Chondrocyte (in vitro differentiated cells): Measurements from ENCODE around the gene DDHD1. TPM values are rescaled to one million over a fixed set of nuclear protein-coding genes. Genes with fewer than 3 reads are reported as not detected.
A peak's percentile ranks its signal among the peaks of the same experiment; 100 is the strongest.

Source experiments
- DNase-seq: peaks from one replicate; pipeline ENCODE4 v3.0.0; 2021; ENCODE audit warnings: mixed read lengths, low spot score
- H3K27ac Mint-ChIP-seq: one replicate; pipeline ENCODE4 v1.8.0; 2021; ENCODE audit warnings: mild to moderate bottlenecking, moderate library complexity, mixed read lengths; ENCODE audit not compliant: unreplicated experiment
- H3K27me3 Mint-ChIP-seq: 2 replicates; pipeline ENCODE4 v1.8.0; 2021; ENCODE audit warnings: low read depth, mixed read lengths
- H3K36me3 Mint-ChIP-seq: 2 replicates; pipeline ENCODE4 v1.8.0; 2021; ENCODE audit warnings: low read depth, mixed read lengths
- H3K4me1 Mint-ChIP-seq: 2 replicates; pipeline ENCODE4 v1.8.0; 2021; ENCODE audit warnings: low read depth, mild to moderate bottlenecking, mixed read lengths
- H3K4me3 Mint-ChIP-seq: one replicate; pipeline ENCODE4 v1.8.0; 2021; ENCODE audit warnings: mild to moderate bottlenecking, moderate library complexity, mixed read lengths; ENCODE audit not compliant: unreplicated experiment
- H3K9me3 Mint-ChIP-seq: 2 replicates; pipeline ENCODE4 v1.8.0; 2021; ENCODE audit warnings: low read depth, mixed read lengths
- CTCF ChIP-seq: fragments of 200-600 bp; sonication (generic); IDR thresholded peaks from 2 replicates; pipeline ENCODE4 v1.5.0; 2021; ENCODE audit warnings: antibody characterized with exemption, mild to moderate bottlenecking, moderate library complexity
- total RNA-seq: library from RNA; stranded (reverse); gene quantifications from 3 replicates; pipeline ENCODE4 v1.2.1, GENCODE V29; 2021

The DDHD1 gene
- total RNA-seq, 1 donor from 2014 or later, result 12.9 TPM

GRCh38 chr14:53002576-53002975, 150.5 kb downstream of the DDHD1 start:
- Mint-ChIP-seq H3K27ac (no peak overlapping the region), H3K9me3 (no peaks in the 10 kb centered on the region), H3K36me3 (no peaks in the 10 kb centered on the region), H3K27me3 (no peaks in the 10 kb centered on the region), H3K4me3 (no peak overlapping the region), H3K4me1 (peaks cover 21% of the 10 kb centered on the region)
- no peak for DNase-seq
- no peak for TF ChIP-seq CTCF

DNA sequence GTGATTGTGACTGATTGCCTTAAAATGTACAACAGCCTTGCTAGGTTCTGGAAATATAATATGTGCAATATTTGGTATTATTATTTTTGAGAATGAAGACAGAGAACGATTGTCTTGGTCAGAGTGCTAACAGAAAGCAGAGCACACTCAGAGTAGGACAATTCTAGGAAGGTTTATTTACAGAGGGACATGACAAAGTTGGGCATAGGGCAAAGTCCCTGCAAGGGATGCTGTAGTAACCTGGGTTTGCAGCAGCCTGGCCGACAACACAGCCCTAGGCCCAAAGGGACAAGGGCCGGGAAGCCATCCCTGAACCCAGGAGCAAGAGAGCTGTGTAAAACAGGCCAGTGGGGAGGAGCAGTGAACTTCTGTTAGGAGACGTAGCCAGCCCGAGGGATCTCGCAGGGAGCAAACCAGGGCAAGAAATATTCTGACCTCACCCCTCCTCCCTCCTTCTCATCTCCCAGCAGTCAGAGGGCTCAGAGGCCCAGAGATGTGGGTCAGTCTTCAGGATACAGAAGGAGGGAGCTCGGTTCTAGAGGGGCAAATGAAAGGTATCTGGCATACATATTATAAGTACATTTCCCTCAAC, 151.2 kb downstream of the DDHD1 start:
- DNase-seq, result no peak
- no peaks in the 10 kb centered on the region for H3K27me3 Mint-ChIP-seq
- no peaks in the 10 kb centered on the region for H3K9me3 Mint-ChIP-seq
- no peak overlapping the region for H3K27ac Mint-ChIP-seq
- H3K4me3 Mint-ChIP-seq, result no peak overlapping the region
- TF ChIP-seq CTCF, result no peak
- H3K4me1 Mint-ChIP-seq, result peaks cover 21% of the 10 kb centered on the region
- no peaks in the 10 kb centered on the region for H3K36me3 Mint-ChIP-seq

DNA sequence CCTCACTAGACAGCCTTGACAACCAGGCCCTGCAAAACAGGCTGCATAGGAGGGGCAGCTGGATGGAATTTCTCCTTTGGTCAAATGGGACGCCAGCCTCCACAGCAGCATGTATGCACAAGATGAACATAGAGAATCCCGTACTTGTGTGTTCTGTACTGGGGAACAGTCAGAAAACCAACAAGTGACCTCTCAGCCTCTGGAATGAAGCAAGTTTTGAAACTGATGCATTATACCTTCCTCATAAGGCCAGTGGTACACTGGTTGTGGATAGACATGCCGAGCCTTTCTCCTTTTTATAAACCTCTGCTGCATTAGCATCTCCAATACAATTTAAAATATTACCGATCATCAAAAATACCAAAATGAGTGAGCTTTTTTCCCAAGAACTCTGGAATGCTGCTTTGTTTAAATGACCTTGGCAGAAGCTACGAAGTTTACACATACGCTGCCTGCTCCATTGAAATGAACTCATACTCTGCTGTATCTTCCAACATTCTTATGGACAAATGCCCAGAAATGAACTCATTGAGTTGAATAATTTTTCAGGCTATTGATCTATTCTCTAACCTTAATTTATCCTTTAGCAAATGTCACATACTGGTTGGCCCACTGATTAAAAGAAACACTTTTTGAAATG, 154.6 kb downstream of the DDHD1 start:
- no peaks in the 10 kb centered on the region for H3K36me3 Mint-ChIP-seq
- H3K4me1 Mint-ChIP-seq, result peaks cover 21% of the 10 kb centered on the region
- H3K4me3 Mint-ChIP-seq, result no peak overlapping the region
- TF ChIP-seq CTCF, result no peak
- no peaks in the 10 kb centered on the region for H3K9me3 Mint-ChIP-seq
- H3K27me3 Mint-ChIP-seq, result no peaks in the 10 kb centered on the region
- no peak for DNase-seq
- H3K27ac Mint-ChIP-seq, result peak overlapping the region; percentile 60

- no peak for DNase-seq
- Mint-ChIP-seq H3K27ac (no peak overlapping the region), H3K36me3 (no peaks in the 10 kb centered on the region), H3K4me3 (no peak overlapping the region), H3K27me3 (no peaks in the 10 kb centered on the region), H3K9me3 (no peaks in the 10 kb centered on the region), H3K4me1 (peaks cover 24% of the 10 kb centered on the region)
- TF ChIP-seq CTCF, result no peak
Measured at GRCh38 chr14:52996493-52996892, 156.6 kb downstream of the DDHD1 start.

GRCh38 chr14:52995998-52996397, 157.1 kb downstream of the DDHD1 start:
- Mint-ChIP-seq H3K4me1 (peaks cover 24% of the 10 kb centered on the region), H3K36me3 (no peaks in the 10 kb centered on the region), H3K4me3 (no peak overlapping the region), H3K9me3 (no peaks in the 10 kb centered on the region), H3K27me3 (no peaks in the 10 kb centered on the region), H3K27ac (no peak overlapping the region)
- no peak for TF ChIP-seq CTCF
- DNase-seq, result no peak
